ENCODE results near the gene GUCY1A2.

The GUCY1A2 gene

DNA sequence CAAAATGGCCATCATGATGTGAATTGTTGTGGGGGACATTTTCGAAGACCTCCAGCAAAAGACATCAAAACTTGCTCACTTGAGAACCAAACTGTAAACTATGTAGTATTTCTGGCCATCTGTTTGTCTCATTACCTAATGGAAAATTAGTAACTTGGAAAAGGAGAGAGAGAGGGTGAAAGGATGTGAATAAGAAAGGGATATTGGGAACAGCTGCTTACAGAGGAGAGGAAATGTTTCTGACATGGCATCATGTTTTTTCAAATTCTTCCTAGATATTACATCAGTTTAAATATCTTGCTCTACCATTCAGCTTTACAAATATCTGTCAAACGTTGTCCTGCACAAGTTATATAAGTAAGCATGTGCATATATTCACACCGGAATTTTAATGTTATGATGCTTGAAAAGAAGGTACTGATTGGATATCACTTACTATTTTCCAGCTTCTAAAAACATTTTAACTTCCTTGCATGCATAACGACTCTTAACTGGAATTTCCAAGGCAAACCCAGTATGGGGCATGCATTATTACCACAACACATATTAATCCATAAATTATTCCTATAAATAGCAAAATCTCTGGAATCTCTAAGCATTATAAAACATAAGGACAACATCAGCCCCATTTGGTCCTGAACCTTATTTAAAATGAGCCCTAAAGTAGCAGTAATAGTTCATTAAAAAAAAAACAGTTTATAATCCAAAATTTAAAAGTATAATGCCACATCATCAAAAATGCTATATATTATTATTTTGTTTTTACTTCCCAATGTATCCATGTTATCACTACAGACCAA, 20.0 kb downstream of the GUCY1A2 start:
- DNase-seq, result no peak

GRCh38 chr11:106997227-106997626, 21.0 kb downstream of the GUCY1A2 start:
- no peak for DNase-seq

- DNase-seq, result no peak
These were observed 21.6 kb downstream of the GUCY1A2 start for GRCh38 chr11:106996691-106997090.

GRCh38 chr11:106990331-106990730, 27.9 kb downstream of the GUCY1A2 start:
- no peak for DNase-seq

GRCh38 chr11:106989078-106989455, 29.2 kb downstream of the GUCY1A2 start:
- no peak for DNase-seq

- DNase-seq, result no peak
These were observed 29.9 kb downstream of the GUCY1A2 start for GRCh38 chr11:106988151-106989077.

- no peak for DNase-seq
These were observed 31.6 kb downstream of the GUCY1A2 start for GRCh38 chr11:106986673-106987072.

DNA sequence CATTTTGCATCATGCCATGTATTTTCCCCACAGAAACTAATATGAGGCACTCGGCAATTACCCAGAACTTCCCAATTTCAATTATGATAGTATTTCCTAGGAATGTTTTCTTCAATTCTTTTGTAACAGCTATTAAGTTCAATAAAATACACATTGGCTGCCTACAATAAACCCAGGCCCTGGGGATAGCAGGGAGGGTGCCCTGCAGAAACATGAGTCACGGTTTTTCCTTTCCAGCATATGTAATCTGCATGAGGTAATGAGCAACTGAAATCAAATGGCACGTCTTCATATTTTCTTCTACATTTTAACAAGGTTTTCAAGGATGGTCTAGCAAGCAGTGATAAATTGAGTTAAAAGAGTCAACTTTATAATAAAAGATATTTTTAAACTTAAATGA, 32.0 kb downstream of the GUCY1A2 start:
- no peak for DNase-seq

DNA sequence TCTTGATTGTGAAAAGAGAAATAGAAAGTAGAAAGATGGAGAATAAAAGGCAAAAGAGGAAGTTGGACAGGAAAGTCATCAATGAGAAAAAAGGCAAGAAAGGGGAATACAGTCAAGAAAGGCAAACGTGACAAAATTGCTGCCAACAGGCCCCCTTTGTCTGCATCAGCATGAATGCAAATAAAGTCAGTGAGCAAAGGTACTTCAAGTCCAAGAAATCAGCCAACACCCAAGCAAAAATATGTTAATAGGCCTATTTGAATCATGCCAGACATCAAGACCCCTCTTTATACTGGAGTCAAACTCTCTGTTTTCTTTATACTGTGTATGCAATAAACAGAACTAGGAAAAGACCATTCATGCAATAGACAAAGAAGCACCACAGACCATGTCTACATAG, 34.3 kb downstream of the GUCY1A2 start:
- DNase-seq, result no peak

DNA sequence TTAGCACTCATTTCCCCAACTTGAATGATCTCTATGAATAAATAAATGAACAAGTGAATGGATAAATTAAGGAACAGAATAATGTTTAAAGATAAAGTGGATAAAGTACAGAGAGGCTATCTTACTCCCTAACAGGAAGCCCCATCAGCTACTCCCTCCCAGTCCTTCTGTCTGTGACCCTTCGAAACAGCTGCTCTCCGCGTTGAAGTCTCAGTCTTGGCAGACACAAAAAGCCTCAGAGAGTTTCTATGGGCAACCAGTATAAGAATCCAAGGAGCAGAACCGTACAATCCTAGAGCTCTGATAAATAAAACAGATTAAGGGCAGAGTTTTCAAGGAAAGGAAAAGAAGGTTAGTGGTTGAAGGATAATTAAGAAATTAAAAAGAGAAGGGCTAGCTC, 35.0 kb downstream of the GUCY1A2 start:
- DNase-seq, result no peak

DNA sequence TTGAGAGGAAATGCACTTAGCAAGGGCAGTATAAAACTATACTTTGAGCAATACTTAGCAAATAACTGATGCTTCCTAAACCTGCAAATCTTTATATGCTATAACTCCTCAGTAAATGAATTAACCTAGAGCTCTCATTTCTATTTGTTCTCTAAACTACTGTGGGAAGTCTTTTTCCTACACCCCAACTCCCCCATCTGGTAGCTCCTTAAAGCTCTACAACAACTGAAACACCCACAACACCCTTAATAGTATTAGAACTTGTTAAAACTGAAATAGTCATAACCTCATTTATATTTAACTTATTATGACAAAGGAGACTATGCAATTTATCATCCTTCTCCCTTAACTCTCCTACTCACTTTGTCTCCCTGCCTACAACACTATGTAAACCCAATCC, 43.4 kb downstream of the GUCY1A2 start:
- no peak for DNase-seq

DNA sequence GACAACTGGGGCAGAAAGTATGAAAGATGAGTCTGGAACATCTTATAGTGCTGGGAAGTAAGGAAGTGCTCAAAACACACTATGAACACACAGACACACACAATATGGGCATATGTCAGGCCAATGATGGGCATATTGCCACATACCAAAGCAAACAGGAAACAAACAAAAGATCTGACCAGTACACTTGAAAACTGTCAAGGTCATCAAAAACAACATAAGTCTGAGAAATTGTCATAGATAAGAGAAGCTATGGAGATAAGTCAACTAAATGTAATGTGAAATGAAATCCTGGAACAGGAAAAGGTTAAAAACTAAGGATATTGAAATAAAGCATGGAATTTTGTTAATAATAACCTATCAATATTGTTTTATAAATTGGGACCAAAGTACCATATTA, 46.4 kb downstream of the GUCY1A2 start:
- no peak for DNase-seq

- DNase-seq, result no peak
These were observed 48.5 kb downstream of the GUCY1A2 start for GRCh38 chr11:106969644-106970355.

DNA sequence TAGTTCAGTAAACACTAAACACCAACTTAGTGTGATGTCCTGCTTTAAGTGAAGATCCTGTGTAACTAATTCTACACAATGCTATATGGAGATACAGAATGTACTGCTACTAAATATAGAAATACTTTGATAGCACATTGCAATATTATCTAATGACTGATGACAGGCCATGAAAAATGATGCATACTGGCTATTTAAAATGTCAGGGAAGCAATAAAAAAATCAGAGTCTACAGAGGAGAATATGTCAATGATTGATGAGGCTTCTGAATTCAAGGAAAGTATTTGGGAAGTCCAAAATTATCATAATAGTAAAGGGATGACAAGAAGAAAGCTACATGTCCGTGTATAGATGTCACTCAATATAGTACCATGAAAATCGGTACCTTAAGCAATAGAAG, 55.3 kb downstream of the GUCY1A2 start:
- DNase-seq, result no peak

DNA sequence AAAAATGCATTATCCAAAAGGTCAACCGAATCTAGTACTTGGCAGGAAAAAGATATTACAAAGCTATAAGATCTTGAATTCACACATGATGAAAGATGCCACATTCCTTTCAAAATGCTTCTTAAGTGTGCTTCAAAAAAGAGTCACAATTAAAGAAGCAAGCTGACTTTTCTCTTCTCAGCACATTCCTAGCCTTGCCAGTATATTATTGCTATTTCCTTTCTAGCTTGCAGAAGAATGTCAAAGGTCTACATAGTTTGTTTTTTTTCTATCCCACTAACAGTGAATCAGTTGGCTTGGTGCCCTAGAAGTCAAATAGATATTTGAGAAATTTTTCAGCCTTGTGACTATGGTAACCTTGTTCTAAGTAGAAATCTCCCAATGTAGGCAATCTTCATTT, 56.8 kb downstream of the GUCY1A2 start:
- no peak for DNase-seq

GRCh38 chr11:106961048-106961447, 57.2 kb downstream of the GUCY1A2 start:
- no peak for DNase-seq

- DNase-seq, result no peak
These were observed 58.5 kb downstream of the GUCY1A2 start for GRCh38 chr11:106959800-106960199.

GRCh38 chr11:106959386-106959785, 58.9 kb downstream of the GUCY1A2 start:
- DNase-seq, result no peak

DNA sequence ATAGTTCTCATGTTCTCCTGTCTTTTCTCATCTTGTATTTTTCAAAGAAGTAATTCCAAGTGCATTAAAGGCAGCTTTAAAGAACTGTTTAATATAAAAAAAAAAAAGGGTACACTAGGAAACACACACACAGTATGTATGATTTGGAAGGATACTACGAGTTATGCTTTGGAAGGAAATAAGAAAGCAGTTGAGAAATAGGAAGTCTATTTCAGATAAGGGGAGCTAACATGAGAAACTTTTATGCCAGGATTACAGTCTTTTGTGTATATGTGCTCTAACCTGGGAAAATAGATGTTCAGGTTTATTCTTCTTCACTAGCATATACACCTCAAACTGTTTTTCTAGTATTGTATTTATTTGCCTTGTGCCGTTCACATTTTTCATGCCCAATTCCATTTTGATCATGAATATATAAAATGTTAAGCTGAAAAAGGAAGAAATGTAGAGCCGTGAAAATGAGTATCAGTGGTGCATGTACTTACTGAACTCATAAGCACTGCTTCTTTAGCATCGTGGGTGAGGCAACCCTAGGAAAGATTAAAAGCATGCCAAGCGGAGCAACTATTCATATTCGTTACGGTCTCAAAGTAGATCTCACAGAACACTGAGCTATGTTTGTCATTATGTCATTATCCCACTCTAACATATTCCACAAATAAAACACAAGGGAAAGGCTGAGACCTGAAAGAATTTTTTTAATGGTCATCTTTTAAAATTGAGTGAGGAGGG, 59.6 kb downstream of the GUCY1A2 start:
- DNase-seq, result no peak

GRCh38 chr11:106957030-106957482, 61.2 kb downstream of the GUCY1A2 start:
- no peak for DNase-seq

DNA sequence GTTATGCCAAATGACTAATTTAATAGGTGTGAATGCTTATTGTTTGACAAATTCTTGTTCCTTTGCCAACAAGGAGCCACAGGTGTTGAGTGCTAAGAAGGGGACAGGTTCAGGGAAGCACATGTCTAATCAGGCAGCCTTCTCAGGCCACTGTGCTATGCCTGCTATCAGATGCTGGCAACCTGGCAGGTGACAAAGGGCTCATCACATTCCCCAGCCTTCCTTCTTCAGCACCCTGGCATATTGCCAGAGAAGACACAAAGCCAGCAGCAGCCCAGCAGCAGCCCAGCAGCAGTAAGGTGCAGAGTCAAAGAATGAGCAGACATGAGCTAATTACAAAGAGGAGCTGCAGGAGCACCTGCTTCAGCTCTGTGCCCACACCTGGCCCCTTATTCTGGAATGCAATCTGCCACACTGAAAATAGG, 68.2 kb downstream of the GUCY1A2 start:
- DNase-seq, result peak; percentile 72 to 89

DNA sequence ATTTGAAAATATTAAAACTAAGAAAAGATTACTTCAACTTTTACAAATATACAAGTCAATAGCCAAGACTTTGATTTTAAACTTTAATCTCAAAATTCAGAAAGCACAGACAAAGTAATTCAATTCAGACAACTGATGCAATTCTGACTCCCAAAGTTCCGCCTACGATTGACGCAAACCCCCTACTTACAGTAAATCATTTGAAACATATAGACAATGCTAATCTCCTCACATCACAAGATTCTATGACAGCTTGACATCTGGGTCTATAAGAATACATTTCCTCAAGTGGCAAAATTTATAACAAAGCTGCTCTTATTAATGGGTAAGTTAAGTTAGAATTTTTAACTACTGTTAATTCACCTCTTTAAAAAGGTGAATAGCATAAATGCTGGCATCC, 75.2 kb downstream of the GUCY1A2 start:
- no peak for DNase-seq

GRCh38 chr11:106939157-106939556, 79.1 kb downstream of the GUCY1A2 start:
- DNase-seq, result no peak

All from SHP77 (cell line).